GM12878 (cell line): ENCODE results near the gene B3GALNT2. TPM values are rescaled to one million over a fixed set of nuclear protein-coding genes. Genes with fewer than 3 reads are reported as not detected.

ENCODE experiments used
- ATAC-seq: fragments of 200-7000 bp; cut with Tn5 transposase; 3 replicates; pipeline ENCODE4 v1.9.1; 2020; ENCODE audit warnings: mild to moderate bottlenecking, moderate library complexity
- BruUV-seq: library from RNA; stranded (reverse); fragments of 400-500 nt; replicated peaks from 2 replicates; lab custom pipeline; 2021; lab: Mats Ljungman, UMichigan
- CTCF ChIA-PET: fragments of 300-600 bp; sonication (Branson Sonifier 250); formaldehyde crosslinking; extraction: SDS; loops from one replicate; lab custom pipeline; 2021; ENCODE audit warnings: inconsistent platforms; lab: Yijun Ruan, JAX
- POLR2A ChIA-PET: fragments of 350-600 bp; formaldehyde crosslinking; extraction: SDS; loops from one replicate; lab custom pipeline; 2021; ENCODE audit warnings: inconsistent platforms; lab: Charles Lee
- RAD21 ChIA-PET: fragments of 300-600 bp; sonication (Branson Sonifier 250); formaldehyde crosslinking; loops from one replicate; lab custom pipeline; 2023; ENCODE audit warnings: antibody characterized with exemption; ENCODE audit not compliant: unreplicated experiment; lab: Charles Lee
- SMC1A ChIA-PET: fragments of 300-600 bp; sonication (Branson Sonifier 250); formaldehyde crosslinking; loops from one replicate; lab custom pipeline; 2023; ENCODE audit not compliant: unreplicated experiment, uncharacterized antibody; lab: Charles Lee
- DNase-seq: peaks from one replicate; pipeline ENCODE4 v3.0.0-alpha.2; 2011; ENCODE audit warnings: low read depth, low spot score
- FAIRE-seq: peaks from 3 replicates; lab custom pipeline; 2011; peaks lifted over from hg19 to GRCh38; lab: Jason Lieb, UNC
- H2AFZ ChIP-seq: 2 replicates; pipeline ENCODE4 v1.6.0; 2011; ENCODE audit warnings: low read depth, low read length, control low read depth; ENCODE audit not compliant: control insufficient read depth
- H3K27ac ChIP-seq: 2 replicates; pipeline ENCODE4 v1.5.1; 2011; ENCODE audit warnings: control low read depth; ENCODE audit not compliant: control insufficient read depth, insufficient read depth
- H3K27me3 ChIP-seq, 2 experiments: replicated peaks in 1 of 2; 2 replicates each; pipeline versions ENCODE4 v1.6.0 to v1.6.1; 2011; ENCODE audit warnings: low read length in 1 of 2; ENCODE audit not compliant: control insufficient read depth in 2 of 2, insufficient read depth in 2 of 2
- H3K36me3 ChIP-seq, 2 experiments: 2 replicates each; pipeline ENCODE4 v1.5.1; 2011; ENCODE audit warnings: low read length in 1 of 2; ENCODE audit not compliant: control insufficient read depth in 2 of 2, insufficient read depth in 2 of 2
- H3K4me1 ChIP-seq: 2 replicates; pipeline ENCODE4 v1.6.1; 2011; ENCODE audit warnings: mild to moderate bottlenecking, low read length, moderate library complexity, mixed read lengths; ENCODE audit not compliant: control insufficient read depth, insufficient read depth
- H3K4me2 ChIP-seq: 2 replicates; pipeline ENCODE4 v1.6.0; 2011; ENCODE audit warnings: control low read depth; ENCODE audit not compliant: control insufficient read depth, insufficient read depth
- H3K4me3 ChIP-seq: fragments of 200-600 bp; sonication (generic); 2 replicates; pipeline ENCODE4 v1.5.1; 2016
- H3K79me2 ChIP-seq: 2 replicates; pipeline ENCODE4 v1.6.0; 2011; ENCODE audit warnings: low read length; ENCODE audit not compliant: control insufficient read depth, insufficient read depth
- H3K9ac ChIP-seq: 2 replicates; pipeline ENCODE4 v1.8.0; 2011; ENCODE audit warnings: low read length, control low read depth, mixed read lengths; ENCODE audit not compliant: control insufficient read depth, insufficient read depth
- H3K9me3 ChIP-seq: replicated peaks from 3 replicates; pipeline ENCODE4 v1.5.1; 2011; ENCODE audit warnings: mild to moderate bottlenecking, low read length; ENCODE audit not compliant: control insufficient read depth, insufficient read depth
- H4K20me1 ChIP-seq: 2 replicates; pipeline ENCODE4 v1.6.0; 2011; ENCODE audit not compliant: control insufficient read depth, insufficient read depth
- ATF7 ChIP-seq: fragments of 450-650 bp; IDR thresholded peaks from 2 replicates; pipeline ENCODE4 v1.6.1; 2016; ENCODE audit warnings: low read depth, mild to moderate bottlenecking
- CBX5 ChIP-seq: sonication (generic); IDR thresholded peaks from 2 replicates; pipeline ENCODE4 v1.6.1; 2016; ENCODE audit warnings: low read depth, moderate library complexity, mild to moderate bottlenecking, inconsistent platforms
- CHD1 ChIP-seq: IDR thresholded peaks from 2 replicates; pipeline ENCODE4 v1.6.1; 2012; ENCODE audit warnings: low read depth, low read length, improper control_type of control experiment
- CHD2 ChIP-seq: IDR thresholded peaks from 2 replicates; pipeline ENCODE4 v1.6.1; 2011; ENCODE audit warnings: low read depth, low read length, improper control_type of control experiment, borderline replicate concordance
- CREM ChIP-seq: IDR thresholded peaks from 2 replicates; pipeline ENCODE4 v1.6.1; 2014; ENCODE audit warnings: antibody characterized with exemption, low read depth
- ESRRA ChIP-seq: IDR thresholded peaks from 2 replicates; pipeline ENCODE4 v1.6.1; 2012; ENCODE audit warnings: mild to moderate bottlenecking, low read length, improper control_type of control experiment
- IKZF2 ChIP-seq, 2 experiments: fragments of 450-650 bp; IDR thresholded peaks; 2 replicates each; pipeline ENCODE4 v1.6.1; 2017; ENCODE audit warnings: mild to moderate bottlenecking in 2 of 2, moderate library complexity in 2 of 2
- JUNB ChIP-seq: IDR thresholded peaks from 2 replicates; pipeline ENCODE4 v1.6.1; 2016; ENCODE audit warnings: antibody characterized with exemption, mild to moderate bottlenecking
- NFYB ChIP-seq: IDR thresholded peaks from 2 replicates; pipeline ENCODE4 v1.6.1; 2011; ENCODE audit warnings: low read depth, mild to moderate bottlenecking, low read length, improper control_type of control experiment, moderate library complexity; ENCODE audit not compliant: insufficient read depth
- RAD21 ChIP-seq: IDR thresholded peaks from 2 replicates; pipeline ENCODE4 v1.6.1; 2011; ENCODE audit warnings: mild to moderate bottlenecking, low read depth, low read length, moderate library complexity; ENCODE audit not compliant: insufficient read depth
- RAD51 ChIP-seq: fragments of 450-650 bp; IDR thresholded peaks from 2 replicates; pipeline ENCODE4 v1.6.1; 2016; ENCODE audit warnings: moderate library complexity, mild to moderate bottlenecking, inconsistent platforms
- REST ChIP-seq: IDR thresholded peaks from 2 replicates; pipeline ENCODE4 v1.6.1; 2012; ENCODE audit warnings: mild to moderate bottlenecking, low read depth, low read length
- RFX5 ChIP-seq: IDR thresholded peaks from 2 replicates; pipeline ENCODE4 v1.6.1; 2011; ENCODE audit warnings: low read depth, low read length, improper control_type of control experiment
- SIX5 ChIP-seq: IDR thresholded peaks from 2 replicates; pipeline ENCODE4 v1.6.1; 2011; ENCODE audit warnings: mild to moderate bottlenecking, low read depth, low read length, moderate library complexity; ENCODE audit not compliant: severe bottlenecking
- SKIL ChIP-seq: fragments of 450-650 bp; IDR thresholded peaks from 2 replicates; pipeline ENCODE4 v1.6.1; 2017; ENCODE audit warnings: mild to moderate bottlenecking, low read depth, inconsistent platforms; ENCODE audit not compliant: poor library complexity, severe bottlenecking
- SPI1 ChIP-seq: IDR thresholded peaks from 2 replicates; pipeline ENCODE4 v1.6.1; 2011; ENCODE audit warnings: low read depth, mild to moderate bottlenecking, low read length, moderate library complexity, borderline replicate concordance; ENCODE audit not compliant: insufficient read depth
- SREBF2 ChIP-seq: IDR thresholded peaks from 2 replicates; pipeline ENCODE4 v1.6.1; 2012; ENCODE audit warnings: mild to moderate bottlenecking, low read length
- TBL1XR1 ChIP-seq: IDR thresholded peaks from 2 replicates; pipeline ENCODE4 v1.6.1; 2012; ENCODE audit warnings: low read depth, low read length, improper control_type of control experiment
- TCF12 ChIP-seq: IDR thresholded peaks from 2 replicates; pipeline ENCODE4 v1.6.1; 2011; ENCODE audit warnings: low read depth, mild to moderate bottlenecking, low read length
- whole genome bisulfite sequencing: methylation state at CpG from one replicate; pipeline ENCODE4 v1.1.6; 2016; ENCODE audit warnings: low lambda C conversion rate; ENCODE audit not compliant: insufficient replicate concordance, insufficient coverage; ENCODE audit errors: missing lambda C conversion rate; 5-methylcytosine and 5-hydroxymethylcytosine counted together
- in situ Hi-C: fragments of 300-500 bp; cut with MboI; formaldehyde crosslinking; loops from 9 replicates; pipeline ENCODE4 v1.14.3; 2018; ENCODE audit warnings: mixed read lengths
- intact Hi-C: fragments of 100-400 bp; cut with micrococcal nuclease; formaldehyde crosslinking; loops from one replicate; pipeline ENCODE4 v1.14.2; 2022; ENCODE audit not compliant: unreplicated experiment
- polyA plus RNA-seq, 11 experiments: library from polyadenylated mRNA; depleted of rRNA in 4 of 11; unstranded in 6 of 11; stranded (reverse) in 5 of 11; fragments of >200 nt; fragmentation: Nextera tagmentation in 4 of 11; fragmentation: Illumina TruSeq in 1 of 11; extraction: Ambion mirVana in 4 of 11; extraction: Trizol in 1 of 11; gene quantifications; 1 replicate in 1 of 11; 2 replicates in 10 of 11; pipeline versions ENCODE4 v1.2.1 to v1.2.3, GENCODE V29; 2011 to 2016; ENCODE audit warnings: inconsistent platforms in 2 of 11, missing spikeins in 2 of 11, low read depth in 1 of 11
- total RNA-seq, 4 experiments: library from RNA; depleted of rRNA in 3 of 4; stranded (reverse); fragments of >200 nt in 3 of 4; fragmentation: Illumina TruSeq in 1 of 4; extraction: Trizol in 1 of 4; gene quantifications; 2 replicates each; pipeline versions ENCODE4 v1.2.1 to v1.2.3, GENCODE V29; 2013 to 2021
- TF ChIP-seq, protein P1 (sequence below): fragments of 450-650 bp; IDR thresholded peaks from 2 replicates; pipeline ENCODE4 v1.6.1; 2017; ENCODE audit warnings: borderline replicate concordance

B3GALNT2 gene
- total and polyA plus RNA-seq, 10 of the 15 experiments (the other 5 are each of a cell fraction or from before 2014, with no cell fraction given), result 0.77 to 19.7 (median 12.7) TPM

GRCh38 chr1:235427447-235427846 is 76.8 kb downstream of the B3GALNT2 start:
- CTCF ChIA-PET, result interaction anchor here (1.3 to 3.0 kb wide), 2 partner anchors 11 to 230 kb away, joined by 3 to 17 read pairs; no protein-coding TSS in a partner anchor
- peaks cover 10% of the 10 kb centered on the region for H3K4me1 ChIP-seq
- BruUV-seq, result no TSS peak
- in situ Hi-C loops, result no loop called here
- H3K36me3 ChIP-seq, result no peaks in the 10 kb centered on the region; a peak in 1 of 4 replicates
- intact Hi-C loops, result no loop called here
- POLR2A ChIA-PET, result interaction anchor here (0.6 kb wide), 1 partner anchor 200 kb away, joined by 5 read pairs; no protein-coding TSS in a partner anchor
- 72% methylated on average over 4 of the region's 4 CpGs for WGBS
- no peak overlapping the region for H2AFZ ChIP-seq
- FAIRE-seq (no peak), ATAC-seq (no peak), DNase-seq (no peak)
- SMC1A ChIA-PET, result interaction anchor here (0.6 kb wide), 1 partner anchor 21 kb away, joined by 4 read pairs; no protein-coding TSS in a partner anchor
- no peak overlapping the region for H3K27ac ChIP-seq
- H3K4me3 ChIP-seq, result no peak overlapping the region
- H3K9me3 ChIP-seq, result no peaks in the 10 kb centered on the region
- TF ChIP-seq SREBF2, result no peak
- TF ChIP-seq RAD51, result no peak
- no peak for TF ChIP-seq ESRRA
- TF ChIP-seq JUNB, result no peak
- no peak for TF ChIP-seq RAD21
- TF ChIP-seq CHD1, result no peak
- no peak for TF ChIP-seq SPI1
- TF ChIP-seq SIX5, result no peak
- no peak for TF ChIP-seq TCF12
- TF ChIP-seq IKZF2 (IDR thresholded peaks at IDR 0.05), result no peak
- TF ChIP-seq, protein P1, sequence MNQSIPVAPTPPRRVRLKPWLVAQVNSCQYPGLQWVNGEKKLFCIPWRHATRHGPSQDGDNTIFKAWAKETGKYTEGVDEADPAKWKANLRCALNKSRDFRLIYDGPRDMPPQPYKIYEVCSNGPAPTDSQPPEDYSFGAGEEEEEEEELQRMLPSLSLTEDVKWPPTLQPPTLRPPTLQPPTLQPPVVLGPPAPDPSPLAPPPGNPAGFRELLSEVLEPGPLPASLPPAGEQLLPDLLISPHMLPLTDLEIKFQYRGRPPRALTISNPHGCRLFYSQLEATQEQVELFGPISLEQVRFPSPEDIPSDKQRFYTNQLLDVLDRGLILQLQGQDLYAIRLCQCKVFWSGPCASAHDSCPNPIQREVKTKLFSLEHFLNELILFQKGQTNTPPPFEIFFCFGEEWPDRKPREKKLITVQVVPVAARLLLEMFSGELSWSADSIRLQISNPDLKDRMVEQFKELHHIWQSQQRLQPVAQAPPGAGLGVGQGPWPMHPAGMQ, result no peak
- TF ChIP-seq RFX5, result no peak
- no peak for TF ChIP-seq TBL1XR1
- TF ChIP-seq NFYB, result no peak
- TF ChIP-seq CREM, result no peak
- TF ChIP-seq ATF7, result no peak
- no peak for TF ChIP-seq REST
- no peak for TF ChIP-seq SKIL
- TF ChIP-seq CBX5, result no peak
- no peak for TF ChIP-seq CHD2
- RAD21 ChIA-PET, result interaction anchor here (1.4 kb wide), 1 partner anchor 11 kb away, joined by 4 read pairs; no protein-coding TSS in a partner anchor
- H3K4me2 ChIP-seq, result no peak overlapping the region
- H4K20me1 ChIP-seq, result no peaks in the 10 kb centered on the region
- H3K79me2 ChIP-seq, result no peaks in the 10 kb centered on the region
- no peaks in the 10 kb centered on the region for H3K27me3 ChIP-seq
- H3K9ac ChIP-seq, result no peak overlapping the region
